PC-3 (cell line): ENCODE measurements around the gene PHF2. TPM values are rescaled to one million over a fixed set of nuclear protein-coding genes. Genes with fewer than 3 reads are reported as not detected.

Source experiments
- ATAC-seq: fragments of 200-7000 bp; cut with Tn5 transposase; 2 replicates; pipeline ENCODE4 v1.9.1; 2020; ENCODE audit warnings: mild to moderate bottlenecking, moderate library complexity
- BruUV-seq: library from RNA; stranded (reverse); fragments of 400-500 nt; replicated peaks from 2 replicates; lab custom pipeline; 2021; lab: Mats Ljungman, UMichigan
- CTCF ChIA-PET: fragments of 300-600 bp; sonication (Branson Sonifier 250); formaldehyde crosslinking; loops from one replicate; lab custom pipeline; 2022; ENCODE audit warnings: antibody characterized with exemption; lab: Charles Lee
- POLR2A ChIA-PET: fragments of 300-600 bp; sonication (Branson Sonifier 250); formaldehyde crosslinking; loops from one replicate; lab custom pipeline; 2022; ENCODE audit warnings: antibody characterized with exemption; ENCODE audit not compliant: unreplicated experiment; lab: Charles Lee
- DNase-seq: peaks from one replicate; pipeline ENCODE4 v3.0.0-alpha.2; 2015
- H2AFZ ChIP-seq: fragments of 300-600 bp; sonication (generic); 2 replicates; pipeline ENCODE4 v1.6.0; 2016; ENCODE audit warnings: antibody characterized with exemption, low read length
- H3F3A ChIP-seq: fragments of 300-600 bp; sonication (generic); one replicate; pipeline ENCODE4 v1.6.0; 2017; ENCODE audit warnings: antibody characterized with exemption, low read length, control low read depth, mild to moderate bottlenecking; ENCODE audit not compliant: unreplicated experiment
- H3K27ac ChIP-seq: fragments of 300-600 bp; sonication (generic); 2 replicates; pipeline ENCODE4 v1.5.1; 2016; ENCODE audit warnings: mild to moderate bottlenecking, low read length
- H3K27me3 ChIP-seq: fragments of 300-600 bp; sonication (generic); 2 replicates; pipeline ENCODE4 v1.6.1; 2016; ENCODE audit warnings: low read length, mixed read lengths
- H3K36me3 ChIP-seq: fragments of 300-600 bp; sonication (generic); 2 replicates; pipeline ENCODE4 v1.6.1; 2016; ENCODE audit warnings: low read depth, mixed run types, low read length, mixed read lengths
- H3K4me1 ChIP-seq: fragments of 300-600 bp; sonication (generic); 2 replicates; pipeline ENCODE4 v1.5.1; 2016; ENCODE audit warnings: low read length; ENCODE audit not compliant: insufficient read depth
- H3K4me2 ChIP-seq: fragments of 300-600 bp; sonication (generic); 2 replicates; pipeline ENCODE4 v1.6.0; 2016; ENCODE audit warnings: low read length
- H3K4me3 ChIP-seq: fragments of 300-600 bp; sonication (generic); 2 replicates; pipeline ENCODE4 v1.5.1; 2016; ENCODE audit warnings: mild to moderate bottlenecking, low read length, mixed read lengths
- H3K79me2 ChIP-seq: fragments of 300-600 bp; sonication (generic); 2 replicates; pipeline ENCODE4 v1.6.1; 2017; ENCODE audit warnings: low read length, mixed read lengths
- H3K9ac ChIP-seq: fragments of 300-600 bp; sonication (generic); 2 replicates; pipeline ENCODE4 v1.6.0; 2016; ENCODE audit warnings: mild to moderate bottlenecking, low read length
- H3K9me2 ChIP-seq: fragments of 300-600 bp; sonication (generic); replicated peaks from 2 replicates; pipeline ENCODE4 v1.6.1; 2016; ENCODE audit warnings: mixed run types, low read length, mixed read lengths
- H3K9me3 ChIP-seq: fragments of 300-600 bp; sonication (generic); 2 replicates; pipeline ENCODE4 v1.6.1; 2016; ENCODE audit warnings: low read length, mixed read lengths
- H4K20me1 ChIP-seq: fragments of 300-600 bp; sonication (generic); 2 replicates; pipeline ENCODE4 v1.6.1; 2016; ENCODE audit warnings: low read length, mixed read lengths
- CTCF ChIP-seq: fragments of 300-600 bp; sonication (generic); conservative IDR thresholded peaks from 2 replicates; pipeline ENCODE4 v1.5.1; 2017; ENCODE audit warnings: antibody characterized with exemption, low read depth, mild to moderate bottlenecking, low read length
- EZH2 ChIP-seq: fragments of 300-600 bp; sonication (generic); IDR thresholded peaks from one replicate; pipeline ENCODE4 v1.6.1; 2017; ENCODE audit warnings: antibody characterized with exemption, mild to moderate bottlenecking, low read length; ENCODE audit not compliant: unreplicated experiment
- EZH2phosphoT487 ChIP-seq: fragments of 300-600 bp; sonication (generic); IDR thresholded peaks from 2 replicates; pipeline ENCODE4 v1.6.1; 2018; ENCODE audit warnings: mild to moderate bottlenecking, antibody characterized with exemption, low read length, borderline replicate concordance
- intact Hi-C: fragments of 100-400 bp; cut with micrococcal nuclease; formaldehyde crosslinking; loops from 2 replicates; pipeline ENCODE4 v1.9.0; 2023
- total RNA-seq: library from RNA; depleted of rRNA; stranded (reverse); fragments of >200 nt; gene quantifications from 2 replicates; pipeline ENCODE4 v1.2.3, GENCODE V29; 2014

The PHF2 gene
- total RNA-seq, 1 experiment from 2014 or later: 10.6 TPM

GRCh38 chr9:93619272-93619775, 42.9 kb downstream of the PHF2 start:
- H3K27me3 ChIP-seq: no peaks in the 10 kb centered on the region
- TF ChIP-seq EZH2phosphoT487: no peak
- TF ChIP-seq CTCF: no peak
- no peak for TF ChIP-seq EZH2
- no peaks in the 10 kb centered on the region for H3K9me3 ChIP-seq
- no peaks in the 10 kb centered on the region for H3K36me3 ChIP-seq
- H3K27ac ChIP-seq: no peak overlapping the region
- no TSS peak for BruUV-seq
- no peak for DNase-seq
- no peaks in the 10 kb centered on the region for H3K79me2 ChIP-seq
- H4K20me1 ChIP-seq: no peaks in the 10 kb centered on the region
- H3K9ac ChIP-seq: no peak overlapping the region
- H3K9me2 ChIP-seq: no peaks in the 10 kb centered on the region
- H2AFZ ChIP-seq: no peak overlapping the region
- H3K4me3 ChIP-seq: no peak overlapping the region
- ChIA-PET CTCF (no interaction called here), POLR2A (no interaction called here)
- intact Hi-C loops: no loop called here
- ATAC-seq: no peak
- no peaks in the 10 kb centered on the region for H3F3A ChIP-seq
- no peak overlapping the region for H3K4me2 ChIP-seq
- no peaks in the 10 kb centered on the region for H3K4me1 ChIP-seq

- Histone ChIP-seq H3K79me2 (no peaks in the 10 kb centered on the region), H3K9me2 (no peaks in the 10 kb centered on the region), H3K4me2 (no peak overlapping the region), H3F3A (no peaks in the 10 kb centered on the region), H3K27ac (no peak overlapping the region), H3K36me3 (no peaks in the 10 kb centered on the region), H3K27me3 (no peaks in the 10 kb centered on the region), H3K4me1 (no peaks in the 10 kb centered on the region), H3K4me3 (no peak overlapping the region), H3K9ac (no peak overlapping the region), H2AFZ (no peak overlapping the region), H3K9me3 (no peaks in the 10 kb centered on the region), H4K20me1 (no peaks in the 10 kb centered on the region)
- CTCF ChIA-PET: no interaction called here
- DNase-seq (no peak), ATAC-seq (no peak)
- POLR2A ChIA-PET: no interaction called here
- BruUV-seq: no TSS peak
- TF ChIP-seq EZH2 (no peak), CTCF (no peak), EZH2phosphoT487 (no peak)
- intact Hi-C loops: no loop called here
Observed at GRCh38 chr9:93620041-93620506, 43.7 kb downstream of the PHF2 start.

- H3K27ac ChIP-seq: no peak overlapping the region
- H3K9me3 ChIP-seq: no peaks in the 10 kb centered on the region
- H3K79me2 ChIP-seq: no peaks in the 10 kb centered on the region
- TF ChIP-seq EZH2phosphoT487 (no peak), EZH2 (no peak), CTCF (no peak)
- H2AFZ ChIP-seq: no peak overlapping the region
- intact Hi-C loops: no loop called here
- ATAC-seq (no peak), DNase-seq (no peak)
- BruUV-seq: no TSS peak
- H3K4me2 ChIP-seq: no peak overlapping the region
- POLR2A ChIA-PET: no interaction called here
- H4K20me1 ChIP-seq: no peaks in the 10 kb centered on the region
- no peak overlapping the region for H3K4me3 ChIP-seq
- no peak overlapping the region for H3K9ac ChIP-seq
- no peaks in the 10 kb centered on the region for H3K4me1 ChIP-seq
- no peaks in the 10 kb centered on the region for H3F3A ChIP-seq
- no peaks in the 10 kb centered on the region for H3K36me3 ChIP-seq
- no peaks in the 10 kb centered on the region for H3K9me2 ChIP-seq
- CTCF ChIA-PET: no interaction called here
- no peaks in the 10 kb centered on the region for H3K27me3 ChIP-seq
Observed at GRCh38 chr9:93620881-93621820, 44.8 kb downstream of the PHF2 start.
